Stimulated activated CD8-positive, alpha-beta memory T cell treated with anti-CD3 and anti-CD28 coated beads, Interleukin-7, amount 100 ng/mL, for 48 hours (primary cell): ENCODE data around the gene PCSK9.
"Not testable (repeated sequence)": the region's sequence is repeated elsewhere in the genome, so short reads cannot be mapped to it uniquely, and the experiment has no call there.

Experiments
- DNase-seq, 2 donors: peaks; one replicate each; pipeline ENCODE4 v3.0.0-alpha.2; 2020; ENCODE audit warnings: low read depth in 1 of 2; ENCODE audit errors: extremely low read depth in 1 of 2

Gene PCSK9

GRCh38 chr1:55007625-55008024, 31.7 kb upstream of the PCSK9 start:
- no peak for DNase-seq

GRCh38 chr1:55010194-55010886, 29.0 kb upstream of the PCSK9 start:
- DNase-seq: no peak

- no peak for DNase-seq
Measured at GRCh38 chr1:55010887-55011217, 28.5 kb upstream of the PCSK9 start.

GRCh38 chr1:55012661-55013060, 26.7 kb upstream of the PCSK9 start:
- no peak for DNase-seq

- no peak for DNase-seq
Measured at GRCh38 chr1:55015123-55015522, 24.2 kb upstream of the PCSK9 start.

DNA sequence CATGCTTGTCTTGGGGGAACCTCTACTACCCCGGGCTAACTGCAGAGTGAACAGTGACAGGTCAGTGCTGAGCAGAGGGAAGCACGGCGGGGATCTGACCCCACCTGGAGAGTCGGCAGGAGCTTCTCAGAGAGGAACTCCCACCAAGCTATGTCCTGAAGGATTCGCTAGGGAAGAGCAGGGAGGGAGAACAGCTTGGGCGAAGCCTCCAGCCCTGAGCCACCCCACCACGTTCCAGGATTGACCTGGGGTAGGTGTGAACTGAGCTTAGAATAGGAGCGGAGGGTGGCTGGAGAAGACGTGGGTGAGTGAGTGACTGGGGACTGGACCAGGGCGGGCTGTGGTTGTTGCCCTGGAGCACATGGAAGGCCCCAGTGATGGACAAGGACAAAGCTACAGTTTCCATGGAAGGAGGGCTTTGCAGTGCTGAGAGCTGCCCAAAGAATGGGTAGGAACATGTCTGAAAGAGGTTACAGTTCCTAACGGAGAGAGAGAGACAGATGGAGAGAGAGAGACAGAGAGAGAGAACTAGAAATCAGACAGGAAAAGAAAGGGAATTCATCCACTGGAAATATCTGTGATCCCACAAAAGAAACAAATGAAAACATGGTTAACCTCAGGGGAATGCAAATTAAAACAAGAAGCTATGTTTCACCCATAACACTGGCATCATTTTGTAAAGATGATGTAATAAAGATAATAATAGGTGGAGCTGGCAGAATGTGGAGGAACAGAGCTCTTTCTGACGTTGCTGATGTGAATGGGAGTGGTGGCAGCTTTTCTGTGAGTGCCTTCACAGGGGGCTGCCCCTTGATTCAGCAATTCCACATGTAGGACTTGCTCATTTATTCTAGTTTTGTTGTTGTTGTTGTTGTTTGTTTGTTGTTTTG, 23.4 kb upstream of the PCSK9 start:
- DNase-seq: no peak

GRCh38 chr1:55018395-55018794, 21.0 kb upstream of the PCSK9 start:
- no peak for DNase-seq

GRCh38 chr1:55021942-55022546, 17.3 kb upstream of the PCSK9 start:
- DNase-seq: peak; percentile 34 to 56

GRCh38 chr1:55024163-55024562, 15.2 kb upstream of the PCSK9 start:
- DNase-seq: not testable (repeated sequence)

- DNase-seq: not testable (repeated sequence)
Measured at GRCh38 chr1:55026682-55027081, 12.7 kb upstream of the PCSK9 start.

GRCh38 chr1:55031098-55031497, 8.2 kb upstream of the PCSK9 start:
- DNase-seq: not testable (repeated sequence)

- DNase-seq: no peak
Measured at GRCh38 chr1:55033265-55033614, 6.1 kb upstream of the PCSK9 start.

DNA sequence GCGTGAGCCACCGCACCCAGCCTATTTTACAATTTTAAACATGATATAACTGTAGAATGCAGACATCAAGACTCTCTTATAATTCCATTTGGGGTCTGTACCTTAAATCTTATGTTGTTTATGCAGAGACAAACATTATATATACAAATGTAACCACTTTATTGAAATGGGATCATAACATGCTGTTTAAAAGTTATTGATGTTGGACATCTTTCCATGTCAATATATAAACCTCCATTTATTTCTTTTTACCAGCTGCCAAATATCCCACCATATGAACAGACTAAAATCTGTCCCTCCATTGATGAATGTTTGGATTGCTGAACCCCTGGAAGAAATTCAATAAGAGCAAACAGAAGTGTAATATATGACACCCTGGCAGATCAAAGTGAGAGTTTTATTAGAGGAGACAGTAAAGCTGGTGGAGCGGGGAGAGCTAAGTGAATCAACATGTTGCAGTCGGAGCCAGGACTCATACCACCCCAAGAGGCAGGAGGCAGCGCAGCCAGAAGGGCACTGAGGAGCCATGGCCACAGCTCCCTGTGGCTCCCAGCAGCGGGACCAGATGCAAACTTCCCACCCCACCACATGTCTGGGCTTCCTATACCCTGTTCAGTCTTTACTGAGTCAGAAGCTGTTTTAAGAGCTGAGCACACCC, 4.7 kb upstream of the PCSK9 start:
- DNase-seq: no peak

DNA sequence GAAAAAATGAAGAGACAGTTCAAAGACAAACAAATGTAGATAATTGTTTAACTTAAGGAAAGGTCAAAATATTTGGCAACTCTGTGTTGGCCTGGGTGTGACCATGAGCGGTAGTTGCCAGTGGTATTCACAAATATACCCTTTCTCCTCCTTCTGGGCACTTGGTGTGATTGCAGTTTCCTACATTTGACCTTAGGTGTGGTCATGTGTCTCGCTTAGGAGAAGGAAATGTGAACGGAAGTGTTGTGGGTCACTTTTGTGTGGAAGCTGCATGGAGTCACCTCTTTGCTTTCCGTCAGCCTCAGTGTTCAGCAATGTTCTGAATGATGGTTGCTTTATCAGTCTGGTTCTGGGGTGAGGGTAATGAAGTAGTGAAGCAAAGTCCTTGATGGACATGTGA, 3.4 kb upstream of the PCSK9 start:
- no peak for DNase-seq

GRCh38 chr1:55037733-55038551, 1.4 kb upstream of the PCSK9 start:
- DNase-seq: no peak

DNA sequence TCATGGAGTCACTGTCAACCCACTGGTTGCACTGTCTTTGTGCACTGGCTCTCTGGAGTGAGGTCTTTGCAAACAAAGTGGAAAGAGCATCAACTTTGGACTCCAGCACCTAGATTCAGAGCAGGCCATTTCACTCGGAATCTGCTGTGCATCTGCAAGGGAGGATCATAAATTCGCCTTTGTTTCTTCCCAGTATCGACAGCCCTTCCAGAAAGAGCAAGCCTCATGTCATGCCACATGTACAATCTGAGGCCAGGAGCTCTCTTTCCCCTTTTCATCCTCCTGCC, 853 bp upstream of the PCSK9 start:
- DNase-seq: no peak

DNA sequence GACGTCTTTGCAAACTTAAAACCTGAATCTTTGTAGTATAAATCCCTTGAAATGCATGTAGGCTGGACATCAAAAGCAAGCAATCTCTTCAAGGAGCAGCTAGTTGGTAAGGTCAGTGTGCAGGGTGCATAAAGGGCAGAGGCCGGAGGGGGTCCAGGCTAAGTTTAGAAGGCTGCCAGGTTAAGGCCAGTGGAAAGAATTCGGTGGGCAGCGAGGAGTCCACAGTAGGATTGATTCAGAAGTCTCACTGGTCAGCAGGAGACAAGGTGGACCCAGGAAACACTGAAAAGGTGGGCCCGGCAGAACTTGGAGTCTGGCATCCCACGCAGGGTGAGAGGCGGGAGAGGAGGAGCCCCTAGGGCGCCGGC, 390 bp upstream of the PCSK9 start:
- no peak for DNase-seq

DNA sequence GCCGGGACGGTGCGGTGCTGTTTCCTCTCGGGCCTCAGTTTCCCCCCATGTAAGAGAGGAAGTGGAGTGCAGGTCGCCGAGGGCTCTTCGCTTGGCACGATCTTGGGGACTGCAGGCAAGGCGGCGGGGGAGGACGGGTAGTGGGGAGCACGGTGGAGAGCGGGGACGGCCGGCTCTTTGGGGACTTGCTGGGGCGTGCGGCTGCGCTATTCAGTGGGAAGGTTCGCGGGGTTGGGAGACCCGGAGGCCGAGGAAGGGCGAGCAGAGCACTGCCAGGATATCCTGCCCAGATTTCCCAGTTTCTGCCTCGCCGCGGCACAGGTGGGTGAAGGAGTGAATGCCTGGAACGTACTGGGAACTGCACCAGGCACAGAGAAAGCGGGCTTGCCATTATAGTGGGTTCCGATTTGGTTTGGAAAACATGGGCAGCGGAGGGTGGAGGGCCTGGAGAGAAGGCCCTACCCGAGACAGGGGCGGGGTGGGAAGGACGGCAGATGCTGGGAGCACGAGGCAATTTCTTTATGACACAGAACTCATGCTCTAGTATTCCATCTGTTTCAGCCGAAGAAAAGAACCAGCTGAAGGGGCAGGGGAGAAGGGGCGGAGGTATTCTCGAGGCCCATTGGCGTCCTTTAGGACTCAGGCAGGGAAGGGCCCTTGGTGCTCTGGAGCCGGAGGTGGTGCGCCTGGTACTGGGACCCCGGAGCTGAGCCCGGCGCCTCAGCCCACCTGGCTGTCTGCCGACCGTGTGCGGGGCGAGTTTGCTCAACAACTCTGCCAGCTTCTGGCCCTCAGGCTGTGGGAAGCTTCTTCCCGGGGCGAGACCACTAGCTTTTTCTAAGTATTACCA, 960 bp downstream of the PCSK9 start:
- DNase-seq: no peak

DNA sequence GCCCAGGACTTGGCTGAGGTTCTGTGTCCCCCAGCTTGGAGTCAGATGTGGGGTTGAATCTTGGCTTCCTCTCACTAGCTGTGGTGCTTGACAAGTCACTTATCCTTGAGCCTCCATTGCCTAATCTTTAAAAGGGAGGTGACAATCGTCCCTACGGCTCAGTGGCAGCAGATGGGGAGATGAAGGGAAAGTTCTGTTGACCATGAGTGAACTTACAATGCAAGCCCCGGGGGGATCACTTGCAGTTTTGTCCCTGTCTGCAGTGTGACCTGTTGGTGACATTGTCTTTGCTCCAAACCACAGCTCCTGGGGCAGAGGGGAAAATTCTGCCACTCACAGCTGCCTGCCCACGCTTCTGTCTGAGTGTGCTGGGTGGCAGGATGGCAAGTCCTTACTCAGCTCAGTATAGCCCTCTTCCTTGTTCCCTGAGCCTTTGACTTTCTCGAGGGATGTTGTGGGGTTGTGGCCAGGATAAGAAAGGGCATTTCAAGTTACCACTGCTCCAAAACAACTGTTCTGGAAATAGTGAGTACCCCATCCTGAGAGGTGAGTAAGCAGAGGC, 1.7 kb downstream of the PCSK9 start:
- no peak for DNase-seq

DNA sequence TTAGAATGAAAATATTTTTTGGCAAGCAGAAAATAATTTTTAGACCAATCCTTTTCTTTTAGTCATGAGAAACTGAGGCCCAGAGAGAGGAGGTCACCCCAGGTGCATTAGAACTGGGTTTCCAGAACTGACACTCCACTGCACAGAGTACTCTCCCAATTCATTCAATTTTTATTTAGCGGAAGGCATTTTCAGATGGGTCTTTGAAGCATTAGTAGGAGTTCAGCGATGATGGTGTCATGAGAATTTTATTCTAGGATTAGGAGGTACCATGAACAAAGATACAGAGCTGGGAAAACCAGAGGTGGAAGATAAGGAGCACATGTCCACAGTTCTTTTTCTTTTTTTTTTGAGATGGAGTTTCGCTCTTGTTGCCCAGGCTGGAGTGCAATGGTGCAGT, 2.3 kb downstream of the PCSK9 start:
- DNase-seq: no peak
